CD4-positive, alpha-beta T cell treated with Interleukin-4 for 4 hours (primary cell): ENCODE measurements around the gene SNED1.

Experiments used
- DNase-seq: peaks from one replicate; pipeline ENCODE4 v3.0.0-alpha.2; 2020

SNED1 gene

GRCh38 chr2:240992572-240993291, 5.7 kb upstream of the SNED1 start:
- no peak for DNase-seq

GRCh38 chr2:240993446-240994170, 4.8 kb upstream of the SNED1 start:
- DNase-seq, result no peak

GRCh38 chr2:240994171-240994896, 4.1 kb upstream of the SNED1 start:
- DNase-seq, result no peak

DNA sequence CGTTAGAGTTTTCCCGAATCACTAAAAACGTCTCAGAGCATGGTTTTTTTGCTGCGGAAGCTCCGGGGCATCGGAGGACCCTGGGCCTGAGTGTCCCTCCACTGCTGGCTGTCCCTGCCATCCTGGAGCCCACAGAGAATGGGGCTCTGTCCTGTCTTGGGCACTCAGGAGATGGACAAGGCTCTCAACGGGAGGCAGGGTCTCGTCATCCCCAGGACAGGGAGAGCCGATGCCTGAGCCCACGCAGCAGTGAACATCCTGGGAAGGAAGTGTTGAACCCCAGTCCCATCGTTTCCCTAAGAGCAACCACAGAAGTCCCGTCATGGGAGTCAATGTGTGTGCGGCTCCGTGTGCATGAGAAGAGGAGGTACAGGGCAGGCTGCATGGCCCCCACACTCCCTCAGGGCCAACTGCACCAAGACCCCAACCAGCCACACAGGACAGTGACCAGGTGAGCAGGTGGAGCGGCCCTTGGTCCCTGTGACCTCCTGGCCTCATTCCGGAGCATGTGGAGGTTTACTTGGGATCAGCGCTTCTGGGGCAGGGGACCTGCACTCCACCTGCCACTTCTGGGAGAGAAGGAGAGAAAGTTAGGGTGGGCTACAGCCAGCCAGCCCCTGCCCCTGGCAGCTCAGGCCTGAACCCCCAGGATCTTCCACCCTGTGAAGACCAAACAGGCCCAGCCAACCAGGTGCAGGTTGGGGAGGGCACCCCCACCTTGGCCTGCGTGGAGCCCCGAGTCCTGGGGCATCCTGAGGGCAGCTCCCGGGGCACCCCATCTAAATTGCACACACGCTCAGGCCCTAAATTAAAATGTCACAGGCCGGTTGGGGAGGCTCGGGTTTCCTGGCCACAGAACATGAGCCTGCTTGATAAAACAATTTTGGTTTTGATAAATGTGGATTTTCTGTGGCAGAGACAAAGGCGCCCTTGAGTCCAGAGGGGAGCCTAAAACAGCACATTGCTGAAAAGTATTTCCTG, 3.1 kb upstream of the SNED1 start:
- DNase-seq, result no peak

- no peak for DNase-seq
These were observed 2.1 kb upstream of the SNED1 start for GRCh38 chr2:240996161-240996833.

DNA sequence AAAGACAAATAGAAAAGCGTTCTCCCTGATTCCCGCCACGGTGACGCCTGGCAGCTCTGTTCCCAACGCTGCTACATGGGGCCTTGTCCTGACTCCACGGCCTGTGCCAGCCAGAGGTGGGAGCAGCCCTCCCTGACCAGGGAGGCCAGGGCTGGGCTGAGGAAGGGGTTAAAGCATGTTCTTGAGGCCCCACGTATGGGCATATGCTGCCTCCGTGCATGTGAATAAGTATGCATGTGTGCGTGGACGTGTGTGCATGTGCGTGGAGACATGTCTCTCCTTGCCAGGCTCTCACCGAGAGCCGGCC, 1.6 kb upstream of the SNED1 start:
- DNase-seq, result no peak

DNA sequence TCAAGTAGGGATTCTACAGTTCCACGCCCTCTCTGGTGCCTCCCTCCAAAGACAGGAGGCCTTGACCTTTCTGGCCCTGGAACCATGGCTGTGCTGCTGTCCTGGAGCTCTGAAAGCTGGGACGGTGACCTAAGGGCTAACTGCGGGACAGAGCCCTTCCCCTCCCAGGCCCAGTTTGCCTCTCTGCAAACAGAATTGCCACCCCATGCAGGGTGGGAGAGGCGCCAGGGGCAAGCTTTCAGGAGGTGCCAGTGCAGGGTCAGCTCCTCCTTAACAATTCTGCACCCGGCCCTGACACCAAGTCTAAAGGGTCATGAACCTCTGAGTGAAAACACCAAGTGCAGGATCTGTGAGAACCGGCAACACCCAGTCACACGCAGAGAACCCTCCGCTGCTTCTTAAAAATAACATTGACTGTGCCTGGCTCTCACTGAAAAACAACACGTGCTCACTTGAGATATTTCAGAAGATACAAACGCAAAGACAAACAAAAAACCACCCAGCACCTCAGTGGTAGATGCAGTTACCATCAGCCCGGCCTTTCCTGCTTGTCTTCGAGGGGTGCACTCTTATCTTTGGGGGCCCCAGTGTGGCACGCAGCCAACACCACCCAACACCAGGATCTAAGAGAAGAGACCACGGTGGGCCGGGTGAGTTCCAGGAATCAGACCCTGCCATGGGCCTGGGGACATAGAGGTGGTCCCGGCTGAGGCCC, 1.1 kb upstream of the SNED1 start:
- DNase-seq, result peak; percentile 19

- DNase-seq, result no peak
These were observed 232 bp downstream of the SNED1 start for GRCh38 chr2:240998706-240998994.

DNA sequence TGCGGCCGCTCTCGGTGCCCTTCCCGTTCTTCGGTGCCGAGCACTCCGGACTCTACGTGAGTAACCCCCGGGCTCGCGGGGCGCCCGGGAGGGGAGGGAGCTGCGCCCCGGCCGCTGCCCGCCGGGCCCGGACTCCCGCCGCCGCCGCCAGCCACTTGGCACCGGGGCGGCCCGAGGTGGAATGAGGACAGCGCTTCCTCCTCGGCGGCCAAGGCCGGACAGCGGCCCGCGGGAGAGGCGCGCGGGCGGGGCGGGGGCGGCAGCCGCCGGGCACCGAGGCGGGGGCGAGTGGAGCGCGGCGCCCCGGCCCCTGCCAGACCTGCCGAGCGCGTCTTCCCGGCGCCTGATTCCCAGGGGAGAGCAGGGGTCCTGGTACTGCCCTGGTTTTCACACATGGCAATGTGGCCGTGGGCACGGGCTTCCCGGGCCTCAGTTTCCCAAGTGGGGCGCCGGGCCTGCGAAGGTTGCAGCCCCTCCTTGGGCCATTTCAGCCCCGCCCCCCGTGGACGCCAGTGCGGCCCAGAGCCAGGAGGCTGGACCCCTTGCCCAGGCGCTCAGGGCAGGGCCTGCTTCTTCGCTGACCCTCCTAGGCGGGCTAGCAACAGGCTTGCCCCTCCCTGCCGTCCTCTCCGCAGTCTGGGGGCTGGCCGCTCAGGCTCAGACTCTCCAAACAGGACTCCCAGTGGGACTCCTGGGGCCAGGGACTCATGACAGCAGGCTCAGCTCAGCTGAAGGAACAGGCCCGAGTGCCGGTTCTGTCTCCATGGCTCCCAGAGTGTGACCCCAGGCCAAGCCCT, 775 bp downstream of the SNED1 start:
- DNase-seq, result no peak

- no peak for DNase-seq
These were observed 1.6 kb downstream of the SNED1 start for GRCh38 chr2:240999873-241000541.

GRCh38 chr2:241000831-241001321, 2.5 kb downstream of the SNED1 start:
- no peak for DNase-seq

DNA sequence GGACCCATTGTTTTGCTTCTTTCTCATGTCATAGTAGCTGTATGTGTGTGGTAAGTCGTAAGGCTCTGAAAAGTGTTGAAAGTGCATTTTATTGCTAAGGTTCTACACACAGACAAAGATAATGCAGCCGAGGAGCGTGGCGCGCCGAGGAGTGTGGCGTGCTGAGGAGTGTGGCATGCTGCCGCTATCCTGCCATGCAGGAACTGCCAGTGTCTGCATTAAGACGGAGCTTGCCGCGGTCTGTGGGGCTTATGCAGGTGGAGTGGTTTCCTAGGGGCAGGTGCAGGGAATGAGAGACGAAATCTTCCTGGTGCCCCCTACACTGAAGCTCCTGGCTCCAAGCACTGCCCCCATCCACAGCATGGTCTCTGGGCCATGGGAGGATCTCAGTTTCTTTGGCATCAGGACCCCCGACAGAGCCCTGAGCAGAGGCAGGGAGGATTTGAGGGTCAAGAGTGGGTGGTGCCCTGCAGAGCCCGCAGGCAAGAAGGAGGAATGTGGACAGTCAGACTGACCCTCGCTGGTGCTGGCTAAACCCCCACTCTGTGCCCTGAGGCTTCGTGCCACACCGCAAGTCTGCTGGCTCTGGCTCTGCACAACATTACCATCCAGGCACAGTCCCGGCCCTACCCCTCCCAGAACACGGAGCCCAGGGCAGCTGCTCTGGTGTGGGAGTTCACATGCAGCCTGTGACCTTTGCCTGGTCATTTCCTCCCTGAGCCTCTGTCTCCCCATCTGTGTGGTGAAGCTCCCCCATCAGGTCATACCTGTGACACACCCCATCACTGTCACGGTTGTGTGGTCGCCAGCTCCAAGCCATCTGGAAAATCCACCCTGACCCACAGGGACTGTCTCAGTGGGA, 3.2 kb downstream of the SNED1 start:
- no peak for DNase-seq

GRCh38 chr2:241002275-241003046, 4.0 kb downstream of the SNED1 start:
- no peak for DNase-seq

GRCh38 chr2:241003047-241003360, 4.6 kb downstream of the SNED1 start:
- DNase-seq, result no peak

DNA sequence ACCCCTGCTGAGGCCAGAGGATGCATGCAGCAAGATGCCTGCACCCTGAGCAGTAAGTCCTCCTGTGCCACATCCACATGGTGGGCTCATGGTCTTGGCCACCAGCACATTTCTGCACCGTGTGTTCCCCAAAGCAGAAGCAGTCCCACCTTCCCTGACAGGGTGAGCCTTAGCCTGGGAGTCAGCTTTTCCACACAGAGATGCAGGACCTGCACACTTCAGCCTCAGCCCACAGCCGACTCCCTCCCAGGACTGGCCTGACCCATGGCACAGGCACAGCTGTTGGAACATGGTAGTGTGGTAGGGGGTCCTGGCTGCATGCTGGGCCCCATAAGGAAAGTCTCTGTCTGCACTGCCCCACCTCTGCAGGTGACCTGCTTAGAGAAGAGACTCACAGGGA, 5.0 kb downstream of the SNED1 start:
- DNase-seq, result no peak

- DNase-seq, result no peak
These were observed 5.6 kb downstream of the SNED1 start for GRCh38 chr2:241003830-241004564.

GRCh38 chr2:241005569-241005968, 7.2 kb downstream of the SNED1 start:
- DNase-seq, result no peak

DNA sequence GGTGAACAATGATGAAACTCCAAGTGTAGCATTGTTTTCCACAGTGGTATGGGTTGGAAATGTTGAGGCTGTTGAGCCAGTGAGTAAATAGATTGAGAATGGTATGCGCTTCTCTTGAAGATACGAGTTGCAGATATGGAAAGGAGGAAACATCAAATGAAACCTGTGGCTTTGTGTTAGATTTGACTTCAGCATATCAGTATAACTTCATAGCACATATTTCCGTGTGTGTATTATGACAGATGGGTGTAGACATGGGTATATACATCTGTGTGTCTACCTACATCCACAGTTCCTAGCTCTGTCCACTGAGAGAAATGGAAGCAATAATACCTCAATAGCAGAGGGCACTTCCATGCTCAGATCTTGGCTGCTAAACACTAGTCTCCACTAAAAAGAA, 8.0 kb downstream of the SNED1 start:
- no peak for DNase-seq
